Effector memory CD4-positive, alpha-beta T cell (primary cell): ENCODE results near the gene SRBD1.

ENCODE experiments used
- DNase-seq, 3 donors: peaks; one replicate each; pipeline ENCODE4 v3.0.0-alpha.2; 2020
- H3K27ac ChIP-seq: 2 replicates; pipeline ENCODE4 v1.7.0; 2013; ENCODE audit warnings: mild to moderate bottlenecking, low read length, moderate library complexity; ENCODE audit not compliant: insufficient read depth, poor library complexity, severe bottlenecking
- H3K27me3 ChIP-seq: replicated peaks from 2 replicates; pipeline ENCODE4 v1.7.0; 2013; ENCODE audit warnings: mild to moderate bottlenecking, low read length; ENCODE audit not compliant: insufficient read depth, control insufficient read depth, poor library complexity, severe bottlenecking
- H3K36me3 ChIP-seq: 2 replicates; pipeline ENCODE4 v1.7.0; 2013; ENCODE audit warnings: mild to moderate bottlenecking, low read length, moderate library complexity; ENCODE audit not compliant: control insufficient read depth, insufficient read depth
- H3K4me1 ChIP-seq: 2 replicates; pipeline ENCODE4 v1.7.0; 2013; ENCODE audit warnings: low read length, mild to moderate bottlenecking; ENCODE audit not compliant: control insufficient read depth, insufficient read depth, poor library complexity, severe bottlenecking
- H3K4me3 ChIP-seq: 2 replicates; pipeline ENCODE4 v1.7.0; 2013; ENCODE audit warnings: low read length, low read depth, mild to moderate bottlenecking; ENCODE audit not compliant: insufficient read depth, poor library complexity, severe bottlenecking
- H3K9me3 ChIP-seq: 2 replicates; pipeline ENCODE4 v1.7.0; 2013; ENCODE audit warnings: mild to moderate bottlenecking, low read length, moderate library complexity; ENCODE audit not compliant: control insufficient read depth

The SRBD1 gene

GRCh38 chr2:45483997-45484396 is 127.1 kb downstream of the SRBD1 start:
- DNase-seq: no peak
- no peaks in the 10 kb centered on the region for H3K9me3 ChIP-seq
- no peaks in the 10 kb centered on the region for H3K36me3 ChIP-seq
- no peak overlapping the region for H3K27ac ChIP-seq
- H3K27me3 ChIP-seq: no peaks in the 10 kb centered on the region
- no peak overlapping the region for H3K4me3 ChIP-seq
- H3K4me1 ChIP-seq: no peaks in the 10 kb centered on the region

DNA sequence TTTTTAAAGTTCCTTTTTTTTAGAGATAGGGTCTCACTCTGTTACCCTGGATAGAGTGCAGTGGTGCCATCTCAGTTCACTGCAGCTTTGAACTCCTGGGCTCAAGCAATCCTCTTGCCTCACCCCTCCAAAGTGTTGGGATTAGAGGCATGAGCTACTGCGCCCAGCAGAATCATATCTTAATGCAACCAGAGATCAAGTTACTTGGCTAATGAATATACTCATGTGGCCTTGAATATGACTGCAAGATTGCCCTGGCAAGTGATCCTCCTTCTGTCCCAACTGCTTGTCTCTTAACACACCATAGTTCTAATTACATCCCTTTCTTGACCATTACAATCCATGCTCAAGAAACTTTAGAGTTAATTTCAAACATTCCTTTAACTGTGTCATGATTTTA is 133.5 kb downstream of the SRBD1 start:
- H3K36me3 ChIP-seq: peaks cover 3% of the 10 kb centered on the region
- no peaks in the 10 kb centered on the region for H3K4me1 ChIP-seq
- no peak overlapping the region for H3K4me3 ChIP-seq
- H3K27me3 ChIP-seq: no peaks in the 10 kb centered on the region
- no peak for DNase-seq
- H3K9me3 ChIP-seq: no peaks in the 10 kb centered on the region
- H3K27ac ChIP-seq: no peak overlapping the region

DNA sequence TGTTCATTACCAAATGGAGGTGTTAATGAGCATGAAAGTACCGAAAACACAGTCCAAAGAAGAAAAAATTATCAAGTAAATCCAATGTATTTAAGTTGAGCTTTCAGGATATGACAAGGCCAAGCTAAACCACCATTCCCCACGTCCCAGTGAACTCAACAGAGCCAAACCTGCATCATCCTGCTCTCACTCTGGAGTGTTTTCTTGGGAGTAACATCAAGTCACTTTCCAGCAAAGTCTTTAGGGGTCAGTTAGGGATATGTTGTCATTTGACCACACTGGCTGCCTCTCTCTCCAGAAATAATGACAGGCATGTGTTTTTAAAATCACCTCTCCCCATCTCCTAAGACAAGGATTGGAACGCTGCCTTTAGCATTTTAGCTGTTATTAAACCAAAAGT is 140.5 kb downstream of the SRBD1 start:
- no peak overlapping the region for H3K4me3 ChIP-seq
- DNase-seq: no peak
- H3K27me3 ChIP-seq: no peaks in the 10 kb centered on the region
- no peaks in the 10 kb centered on the region for H3K4me1 ChIP-seq
- H3K9me3 ChIP-seq: no peaks in the 10 kb centered on the region
- H3K36me3 ChIP-seq: peaks cover 3% of the 10 kb centered on the region
- H3K27ac ChIP-seq: no peak overlapping the region

DNA sequence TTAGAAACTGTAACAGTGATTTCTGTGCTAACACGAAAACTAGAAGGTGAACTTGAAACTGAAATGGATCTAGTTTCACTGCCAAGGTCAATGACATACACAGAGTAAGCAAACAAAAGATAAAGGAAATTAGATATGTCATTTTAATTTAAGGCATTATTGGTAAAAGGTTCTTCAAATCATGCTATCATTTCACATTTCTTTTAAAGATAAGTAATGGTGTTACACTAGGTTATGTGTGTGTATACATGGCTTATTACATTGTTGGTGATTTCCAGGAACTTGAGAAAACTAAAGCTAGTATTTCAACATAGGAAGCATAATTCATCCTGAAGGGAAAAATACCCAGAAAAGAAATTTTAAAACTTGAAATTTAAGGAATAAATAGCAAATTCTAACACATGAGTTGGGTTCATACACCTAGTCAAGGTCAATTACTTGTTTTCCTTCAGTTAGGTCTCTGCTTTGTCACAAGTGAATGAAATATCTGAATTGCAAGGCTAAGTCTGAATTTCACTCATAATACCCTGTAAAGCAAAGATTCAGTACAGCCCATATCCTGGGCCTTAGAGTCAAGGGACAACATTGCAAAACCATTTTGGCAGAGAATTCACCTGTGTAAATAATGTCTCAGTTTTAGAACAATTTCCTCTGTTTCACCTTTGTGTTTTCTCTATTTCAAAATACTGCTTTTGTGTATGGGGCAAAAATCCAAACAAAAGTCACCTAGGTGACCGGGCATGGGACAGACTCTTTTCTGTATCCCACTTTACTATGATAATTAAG is 141.6 kb downstream of the SRBD1 start:
- Histone ChIP-seq H3K36me3 (no peaks in the 10 kb centered on the region), H3K4me3 (no peak overlapping the region), H3K9me3 (no peaks in the 10 kb centered on the region), H3K4me1 (no peaks in the 10 kb centered on the region), H3K27ac (no peak overlapping the region), H3K27me3 (no peaks in the 10 kb centered on the region)
- no peak for DNase-seq

- H3K4me1 ChIP-seq: no peaks in the 10 kb centered on the region
- H3K36me3 ChIP-seq: no peaks in the 10 kb centered on the region
- DNase-seq: no peak
- H3K4me3 ChIP-seq: no peak overlapping the region
- no peaks in the 10 kb centered on the region for H3K9me3 ChIP-seq
- no peaks in the 10 kb centered on the region for H3K27me3 ChIP-seq
- H3K27ac ChIP-seq: no peak overlapping the region
Measured at GRCh38 chr2:45468279-45468678, 142.8 kb downstream of the SRBD1 start.

- Histone ChIP-seq H3K36me3 (no peaks in the 10 kb centered on the region), H3K27me3 (no peaks in the 10 kb centered on the region), H3K27ac (no peak overlapping the region), H3K4me3 (no peak overlapping the region), H3K4me1 (no peaks in the 10 kb centered on the region), H3K9me3 (no peaks in the 10 kb centered on the region)
- no peak for DNase-seq
Measured at GRCh38 chr2:45466053-45466452, 145.0 kb downstream of the SRBD1 start.

DNA sequence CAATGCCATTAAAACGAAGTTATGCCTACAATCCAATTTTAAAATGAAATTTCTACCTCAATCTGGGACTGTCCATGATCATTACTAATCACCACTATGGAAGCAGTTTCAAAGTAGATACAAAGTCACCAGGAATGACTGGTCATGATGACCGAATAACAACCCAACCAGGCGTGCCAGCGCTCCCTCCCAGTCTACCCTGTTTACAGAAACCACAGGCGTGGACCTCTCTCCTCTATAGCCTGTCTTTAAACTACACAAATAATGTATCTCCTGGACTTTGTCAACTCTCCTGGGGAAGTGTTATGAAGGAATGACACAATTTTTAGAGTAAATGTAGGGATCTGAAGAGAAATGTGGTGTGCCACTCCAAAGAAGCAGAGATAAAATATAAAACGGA is 150.2 kb downstream of the SRBD1 start:
- DNase-seq: no peak
- no peak overlapping the region for H3K4me3 ChIP-seq
- no peaks in the 10 kb centered on the region for H3K27me3 ChIP-seq
- no peaks in the 10 kb centered on the region for H3K4me1 ChIP-seq
- no peaks in the 10 kb centered on the region for H3K9me3 ChIP-seq
- no peak overlapping the region for H3K27ac ChIP-seq
- no peaks in the 10 kb centered on the region for H3K36me3 ChIP-seq

DNA sequence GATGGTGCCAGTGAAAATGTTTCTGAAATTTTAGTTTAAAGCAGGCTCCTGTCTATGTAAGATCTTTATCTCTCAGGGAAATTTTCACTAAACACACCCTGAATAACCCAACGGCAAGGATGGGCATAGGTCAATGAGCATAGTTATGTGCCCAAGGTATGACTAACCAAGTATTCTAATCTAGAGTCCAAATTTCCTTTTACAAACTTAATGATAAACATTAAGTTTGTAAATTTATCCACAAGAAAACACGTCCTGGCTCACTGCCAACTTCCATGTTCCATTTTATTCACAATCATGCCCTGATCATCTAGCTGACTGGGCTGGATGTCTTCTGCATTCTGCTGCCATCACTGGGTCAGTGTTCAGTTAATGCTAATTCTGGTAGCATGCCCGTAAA is 151.2 kb downstream of the SRBD1 start:
- DNase-seq: no peak

GRCh38 chr2:45458909-45459563 is 152.0 kb downstream of the SRBD1 start:
- Histone ChIP-seq H3K4me1 (no peaks in the 10 kb centered on the region), H3K36me3 (no peaks in the 10 kb centered on the region), H3K27me3 (no peaks in the 10 kb centered on the region), H3K9me3 (no peaks in the 10 kb centered on the region), H3K27ac (no peak overlapping the region), H3K4me3 (no peak overlapping the region)
- no peak for DNase-seq

More for the DNA sequence above, 151.2 kb downstream of the SRBD1 start:
- no peaks in the 10 kb centered on the region for H3K9me3 ChIP-seq
- H3K4me3 ChIP-seq: no peak overlapping the region
- no peaks in the 10 kb centered on the region for H3K4me1 ChIP-seq
- H3K36me3 ChIP-seq: no peaks in the 10 kb centered on the region
- no peak overlapping the region for H3K27ac ChIP-seq
- H3K27me3 ChIP-seq: no peaks in the 10 kb centered on the region

DNA sequence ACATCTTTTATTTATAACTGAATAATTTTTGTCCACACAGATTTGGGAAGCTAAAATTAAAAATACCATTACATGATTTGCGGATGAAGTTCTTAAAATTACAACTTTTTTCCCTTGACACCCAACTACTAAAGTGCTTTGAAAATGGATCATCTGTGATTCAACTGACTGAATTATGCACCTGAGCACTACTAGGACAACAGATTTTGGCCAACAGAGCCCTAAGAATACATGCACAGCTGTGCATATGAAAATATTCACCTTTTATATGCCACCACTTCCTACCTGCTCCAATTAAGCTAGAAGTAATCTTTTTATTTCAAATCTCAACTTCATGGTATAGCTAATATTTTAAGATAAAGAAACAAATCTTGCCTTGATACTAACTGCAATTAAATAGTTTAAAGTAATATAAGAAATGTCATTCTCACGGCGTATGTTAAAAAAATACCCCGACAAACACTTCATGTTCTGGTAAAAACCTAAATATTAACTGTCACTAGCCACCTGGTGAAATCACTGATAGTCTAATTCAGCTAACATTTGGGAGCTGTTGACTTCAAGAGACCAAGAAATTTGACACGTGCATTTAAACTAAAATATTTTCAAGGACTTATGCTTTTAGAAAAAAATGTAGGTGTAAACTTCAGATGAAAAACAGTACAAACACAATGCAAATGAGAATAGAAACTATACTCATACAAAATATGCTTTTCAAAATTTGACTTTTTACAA is 153.7 kb downstream of the SRBD1 start:
- H3K4me3 ChIP-seq: no peak overlapping the region
- H3K27me3 ChIP-seq: no peaks in the 10 kb centered on the region
- no peak for DNase-seq
- no peaks in the 10 kb centered on the region for H3K36me3 ChIP-seq
- no peaks in the 10 kb centered on the region for H3K4me1 ChIP-seq
- H3K27ac ChIP-seq: no peak overlapping the region
- H3K9me3 ChIP-seq: no peaks in the 10 kb centered on the region
